Nucleus accumbens (tissue), 56 donors: ENCODE results near the gene AHSP.
A peak's percentile ranks its signal among the peaks of the same experiment; 100 is the strongest.
"Not testable (repeated sequence)": the region's sequence is repeated elsewhere in the genome, so short reads cannot be mapped to it uniquely, and the experiment has no call there.

ENCODE experiments used
- DNase-seq, 56 donors: peaks; one replicate each; lab custom pipeline; 2025; lab: John Stamatoyannopoulos, UW

AHSP gene

GRCh38 chr16:31499928-31500327 lies 27.8 kb upstream of the AHSP start:
- DNase-seq, result no peak

- no peak for DNase-seq
Observed at GRCh38 chr16:31501226-31501965, 26.3 kb upstream of the AHSP start.

DNA sequence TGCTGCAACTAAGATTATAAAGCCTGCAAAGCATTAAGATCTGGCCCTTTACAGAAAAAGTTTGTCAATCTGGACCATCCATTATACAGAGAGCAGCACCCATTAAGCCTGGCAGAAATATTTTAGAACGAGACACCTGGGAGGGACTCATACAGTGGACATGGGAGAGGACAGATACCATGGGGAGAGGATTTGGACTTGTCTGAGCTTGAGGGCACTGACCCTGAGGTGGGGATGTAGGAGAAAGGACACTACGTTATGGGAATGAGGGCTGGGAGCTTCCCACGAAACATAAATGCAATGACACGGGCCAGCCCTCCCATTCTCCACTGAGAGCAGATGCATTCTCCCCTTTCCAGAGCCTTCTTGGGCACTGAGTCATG lies 25.7 kb upstream of the AHSP start:
- no peak for DNase-seq

DNA sequence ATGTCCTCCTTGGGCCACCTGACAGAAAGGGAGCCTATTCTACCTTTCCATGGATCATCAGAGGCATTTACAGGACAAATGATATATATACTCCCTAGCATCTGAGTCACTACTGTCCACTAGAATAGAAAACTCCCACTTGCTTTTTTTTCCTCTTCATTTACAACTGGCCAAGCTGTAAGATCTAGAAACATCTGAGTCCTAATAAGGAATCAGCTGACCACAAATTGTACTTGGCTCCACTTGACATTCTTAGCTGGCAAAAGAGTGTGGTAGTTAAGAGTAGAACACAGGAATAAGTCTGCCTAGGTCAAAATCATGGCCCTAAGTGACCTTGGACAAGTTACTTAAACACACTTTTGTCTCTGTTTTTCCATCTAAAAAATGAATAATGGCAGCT lies 24.7 kb upstream of the AHSP start:
- no peak for DNase-seq

- not testable (repeated sequence) for DNase-seq
Observed at GRCh38 chr16:31503555-31503954, 24.1 kb upstream of the AHSP start.

GRCh38 chr16:31504159-31504558 lies 23.5 kb upstream of the AHSP start:
- no peak for DNase-seq

GRCh38 chr16:31505483-31505882 lies 22.2 kb upstream of the AHSP start:
- no peak for DNase-seq

DNA sequence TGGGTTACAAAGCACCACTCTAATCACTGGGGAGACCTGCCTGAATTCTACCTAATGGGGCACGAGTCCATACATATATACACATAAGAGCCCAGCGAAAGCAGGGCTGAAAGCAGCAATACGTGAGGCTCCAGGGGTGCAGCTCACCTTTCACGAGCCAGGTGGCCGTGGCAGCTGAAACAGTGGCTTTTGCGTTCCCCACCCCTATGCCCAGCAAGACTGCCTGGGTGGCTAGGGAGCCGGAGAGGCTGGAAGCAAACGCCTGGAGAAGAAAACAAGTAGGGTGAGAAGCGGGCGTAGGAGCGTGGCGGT lies 20.1 kb upstream of the AHSP start:
- DNase-seq, result no peak

GRCh38 chr16:31507929-31508705 lies 19.6 kb upstream of the AHSP start, which contains the start of gene RUSF1:
TSS of gene RUSF1 (minus strand) at chr16:31508391. CDS start at chr16:31508373, 18 bp downstream.
- peak in 55 of 56 donors; percentile 25 to 94 (median 85) for DNase-seq

- no peak for DNase-seq
Observed at GRCh38 chr16:31508706-31509195, 18.9 kb upstream of the AHSP start.

- DNase-seq, result no peak
Observed at GRCh38 chr16:31513126-31513525, 14.6 kb upstream of the AHSP start.

DNA sequence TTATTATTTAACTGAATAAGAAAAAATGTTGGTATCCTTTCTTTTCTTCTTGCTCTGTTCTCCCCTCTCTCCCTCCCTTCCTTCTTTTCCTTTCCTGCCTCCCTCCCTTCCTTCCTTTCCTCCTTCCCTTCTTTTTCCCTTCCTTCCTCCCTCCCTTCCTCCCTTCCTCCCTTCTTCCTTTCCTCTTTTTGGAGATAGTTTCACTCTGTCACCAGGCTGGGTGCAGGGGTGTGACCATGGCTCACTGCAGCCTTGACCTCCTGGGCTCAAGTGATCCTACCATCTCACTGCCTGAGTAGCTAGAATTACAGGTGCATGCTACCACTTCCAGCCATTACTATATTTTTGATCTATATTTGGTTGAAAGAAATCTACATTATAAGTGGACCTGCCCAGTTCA lies 13.8 kb upstream of the AHSP start:
- no peak for DNase-seq

- no peak for DNase-seq
Observed at GRCh38 chr16:31517800-31518402, 9.8 kb upstream of the AHSP start.

DNA sequence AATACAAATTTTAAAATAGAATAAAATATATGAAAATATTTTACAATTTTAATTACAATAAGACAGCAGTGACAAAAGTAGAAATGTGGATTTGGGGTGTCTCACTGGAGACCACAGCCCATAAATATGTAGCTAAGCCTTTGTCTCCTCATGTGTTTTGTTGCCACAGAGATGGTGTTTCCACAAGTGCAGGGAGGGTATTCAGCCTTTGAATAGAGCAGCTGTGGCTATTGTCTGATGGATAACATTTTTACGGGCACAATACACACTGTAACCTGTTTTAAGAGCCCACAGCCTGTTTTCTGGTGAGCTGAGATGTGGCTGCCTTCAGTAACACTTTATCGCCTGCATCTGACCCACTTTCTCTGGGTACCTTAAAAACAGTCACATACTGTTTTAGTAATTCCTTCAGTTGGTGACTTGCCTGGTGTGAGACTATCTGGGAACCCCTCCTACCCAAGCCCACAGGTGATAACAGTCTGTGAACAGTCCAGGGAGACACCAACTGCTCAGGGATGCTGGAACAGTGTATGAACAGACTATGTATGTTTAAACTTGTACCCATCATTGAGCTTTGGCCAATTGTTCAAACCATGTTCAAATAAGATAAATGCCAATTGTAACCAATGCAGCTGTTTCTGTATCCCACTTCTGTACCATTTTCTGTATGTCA lies 7.8 kb upstream of the AHSP start:
- no peak for DNase-seq

- DNase-seq, result no peak
Observed at GRCh38 chr16:31521368-31521767, 6.3 kb upstream of the AHSP start.

- no peak for DNase-seq
Observed at GRCh38 chr16:31522071-31522470, 5.6 kb upstream of the AHSP start.

DNA sequence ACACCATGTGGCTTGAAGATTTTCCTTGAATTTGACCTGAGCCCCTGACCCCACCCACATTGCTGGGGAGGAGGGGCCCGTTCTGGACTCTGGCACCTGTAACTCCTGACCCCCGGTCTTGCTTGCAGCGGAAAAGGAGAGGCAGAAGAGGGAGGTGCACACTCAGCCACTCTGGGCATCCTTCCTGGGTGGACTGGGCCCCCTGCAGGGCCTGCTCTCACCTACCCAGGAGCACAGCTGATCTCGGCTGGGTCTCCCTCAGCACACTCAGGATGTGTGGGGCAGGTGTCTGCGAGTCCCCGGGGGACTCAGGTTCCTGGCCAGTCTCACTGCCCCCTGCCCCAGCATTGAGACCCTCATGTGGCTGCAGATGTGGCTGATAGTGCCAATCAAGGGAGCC lies 3.9 kb upstream of the AHSP start:
- not testable (repeated sequence) for DNase-seq

DNA sequence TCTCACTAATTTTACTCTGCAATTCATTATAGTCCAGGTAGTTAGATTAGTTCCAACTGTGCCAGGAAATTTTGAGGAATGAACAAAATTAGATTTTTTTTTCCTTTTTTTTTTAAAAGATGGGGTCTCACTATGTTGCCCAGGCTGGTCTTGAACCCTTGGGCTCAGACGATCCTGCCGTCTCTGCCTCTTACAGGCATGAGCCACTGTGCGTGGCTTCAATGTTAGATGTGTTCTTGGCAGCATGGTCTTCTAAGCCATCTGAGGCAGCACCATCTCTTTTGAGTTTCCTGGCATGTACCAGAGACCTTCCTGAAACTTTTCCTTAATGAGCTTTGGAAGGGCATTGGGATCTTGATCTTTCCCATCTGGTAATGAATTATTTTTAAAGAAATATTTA lies 2.6 kb upstream of the AHSP start:
- no peak for DNase-seq

DNA sequence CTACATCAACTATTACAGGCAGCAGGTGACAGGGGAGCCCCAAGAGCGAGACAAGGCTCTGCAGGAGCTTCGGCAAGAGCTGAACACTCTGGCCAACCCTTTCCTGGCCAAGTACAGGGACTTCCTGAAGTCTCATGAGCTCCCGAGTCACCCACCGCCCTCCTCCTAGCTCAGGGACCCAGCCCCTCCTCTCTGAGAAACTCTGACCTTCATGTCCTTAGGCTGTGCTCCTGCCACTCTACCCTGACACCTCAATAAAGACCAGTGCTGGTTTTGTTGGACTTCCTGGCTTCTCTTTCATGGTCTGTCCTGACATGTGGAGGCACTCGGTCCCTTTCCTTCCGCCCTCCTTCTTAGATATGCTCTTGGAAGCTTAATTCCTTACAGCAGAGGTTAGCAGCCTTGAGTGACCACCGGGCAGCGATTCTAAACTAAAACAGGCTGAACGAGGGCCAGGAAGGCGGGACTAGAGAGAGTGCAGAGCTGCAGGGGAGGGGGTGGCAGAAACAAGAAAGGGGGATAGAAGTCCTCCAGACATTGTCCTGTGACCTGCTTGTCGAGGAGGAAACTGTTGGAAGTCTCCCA lies 915 bp downstream of the AHSP start:
- no peak for DNase-seq

DNA sequence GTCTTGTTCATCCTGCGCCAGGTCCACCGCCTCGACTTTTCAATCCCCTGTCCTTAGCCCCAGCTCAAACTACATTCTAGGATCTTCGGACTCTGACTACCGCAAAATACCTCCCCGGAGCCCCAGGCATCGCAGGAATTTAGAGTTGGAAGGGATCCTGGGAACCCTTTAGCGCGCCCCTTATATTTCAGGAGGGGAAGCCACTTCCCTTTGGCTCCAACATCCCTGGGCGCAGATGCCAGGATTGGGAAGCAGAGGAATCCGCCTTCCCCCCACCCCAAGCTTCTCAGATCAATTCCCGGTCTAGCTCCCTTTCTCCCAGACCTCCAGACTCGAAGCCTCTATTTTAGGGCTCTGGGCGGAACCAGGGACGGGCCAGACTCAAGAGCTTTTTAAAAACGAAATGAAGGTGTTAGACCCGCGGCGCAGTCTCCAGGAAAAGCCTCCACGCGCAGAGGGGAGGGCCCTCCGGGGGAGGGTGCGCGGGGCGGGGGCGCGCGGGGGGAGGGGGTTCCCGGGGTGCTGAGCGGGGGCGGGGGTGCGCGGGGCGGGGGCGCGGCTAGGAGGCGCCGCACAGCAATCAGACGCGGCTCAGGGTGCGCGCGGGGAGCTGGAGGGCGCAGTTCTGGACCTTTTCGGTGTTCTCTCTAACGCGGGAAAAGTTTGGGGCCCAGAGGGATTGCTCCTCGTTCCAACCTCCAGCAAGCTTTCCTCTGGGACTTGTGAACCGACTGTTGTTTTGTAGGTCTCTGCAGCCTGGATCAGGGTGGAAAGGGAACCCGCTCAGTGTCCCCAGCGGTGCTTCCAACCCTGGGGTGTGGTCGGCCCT lies 1.6 kb downstream of the AHSP start:
- DNase-seq, result peak in 1 of 56 donors; percentile 28
